Activated CD4-positive, alpha-beta T cell treated with anti-CD3 and anti-CD28 coated beads for 1 hour (primary cell): ENCODE measurements around the gene ALAD.
"Not testable (repeated sequence)": the region's sequence is repeated elsewhere in the genome, so short reads cannot be mapped to it uniquely, and the experiment has no call there.

ENCODE experiments used
- DNase-seq: peaks from one replicate; pipeline ENCODE4 v3.0.0-alpha.2; 2020

The ALAD gene

DNA sequence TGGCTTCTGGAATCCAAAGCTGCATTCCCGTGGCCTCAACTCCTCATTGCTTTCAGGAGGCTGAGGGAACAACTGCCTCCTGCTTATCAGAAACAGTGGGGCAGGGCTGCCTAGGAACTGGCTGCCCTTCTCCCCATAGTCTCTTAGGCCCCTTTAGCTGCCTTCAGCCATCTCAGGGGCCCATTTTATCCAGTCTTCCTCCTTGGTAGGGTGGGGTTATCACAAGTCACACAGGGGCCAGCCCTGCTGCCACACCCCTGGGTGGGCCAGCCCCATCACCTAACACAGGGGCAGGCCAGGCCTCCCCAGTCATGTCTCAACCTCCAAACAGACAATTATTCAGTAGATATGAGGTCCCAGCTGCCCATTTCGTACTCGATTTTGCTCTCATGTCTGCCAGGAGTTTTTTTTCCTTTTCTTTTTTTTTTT, 3.9 kb downstream of the ALAD start:
- DNase-seq = no peak

DNA sequence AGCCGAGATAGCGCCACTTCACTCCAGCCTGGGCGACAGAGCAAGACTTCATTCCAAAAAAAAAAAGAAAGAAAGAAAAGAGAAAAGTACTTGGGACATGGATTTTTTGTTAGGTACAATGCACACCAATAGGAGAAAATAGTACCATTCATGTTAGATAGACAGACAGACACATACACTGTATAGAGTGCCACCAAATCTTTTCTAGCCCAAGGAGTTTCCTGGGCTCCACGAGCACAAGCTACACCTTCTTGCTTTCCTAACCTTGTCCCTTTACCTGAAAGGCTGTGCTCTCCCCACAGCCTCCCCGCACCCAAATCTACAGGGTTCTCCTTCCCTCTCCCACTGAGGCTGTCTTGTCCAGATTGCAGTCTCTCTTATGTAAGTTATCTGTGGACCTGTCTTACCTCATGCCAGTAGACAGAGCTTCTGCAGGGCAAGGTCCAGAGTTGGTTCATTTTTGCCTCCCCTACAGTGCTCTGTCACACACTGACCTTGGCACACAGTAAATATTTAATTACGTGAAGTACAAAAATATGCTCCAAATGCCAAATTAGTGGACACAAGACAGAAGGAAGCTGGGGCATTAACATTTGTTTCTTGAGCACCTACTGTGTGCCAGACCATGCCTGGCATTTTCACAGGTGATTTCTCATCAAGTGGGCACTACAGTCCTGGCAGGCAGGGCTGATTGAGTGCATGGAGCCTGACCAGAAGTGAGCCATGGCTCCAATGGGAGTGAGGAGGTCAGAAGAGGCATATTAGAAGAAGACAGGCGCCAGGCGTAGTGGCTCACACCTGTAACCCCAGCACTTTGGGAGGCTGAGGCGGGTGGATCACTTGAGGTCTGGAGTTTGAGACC, 5.9 kb downstream of the ALAD start:
- no peak for DNase-seq

DNA sequence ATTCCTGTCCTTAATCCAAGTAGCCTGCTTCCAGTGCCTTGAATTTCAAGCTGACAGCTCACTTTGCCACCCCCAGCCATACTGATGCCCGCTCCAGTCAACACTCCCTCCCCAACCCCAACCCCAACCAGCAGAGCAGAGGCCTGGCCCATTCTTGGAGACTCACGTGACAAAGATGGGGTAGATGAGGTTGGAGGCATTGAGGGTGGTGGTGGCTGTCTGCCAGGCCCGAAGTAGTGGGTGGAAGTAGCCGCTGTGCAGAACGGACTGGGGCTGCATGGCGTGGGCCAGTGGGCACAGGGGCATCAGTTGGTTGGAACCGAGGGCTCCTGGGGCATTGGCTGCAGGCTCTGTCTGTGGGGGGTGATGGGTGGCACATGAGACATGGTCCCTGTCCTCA, 7.8 kb downstream of the ALAD start:
- no peak for DNase-seq

DNA sequence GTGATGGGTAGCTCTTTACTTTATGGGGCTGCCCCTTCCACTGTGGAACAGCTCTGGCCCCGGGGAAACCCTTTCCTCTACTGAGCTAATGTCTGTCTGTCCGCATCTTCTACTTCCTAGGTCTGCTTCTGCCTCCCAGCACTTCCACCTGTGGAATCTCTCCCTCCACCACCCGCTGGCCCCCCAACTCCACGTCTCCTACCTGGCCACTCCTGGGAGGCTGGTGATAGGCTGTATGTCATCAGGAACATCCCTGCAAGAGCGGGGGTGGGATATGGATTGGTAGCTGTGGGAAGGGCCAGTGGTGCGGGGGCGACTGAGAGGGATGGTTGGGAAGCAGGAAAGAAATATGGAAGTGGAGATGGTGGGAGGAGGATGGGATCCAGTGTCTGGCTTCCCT, 9.2 kb downstream of the ALAD start:
- no peak for DNase-seq

DNA sequence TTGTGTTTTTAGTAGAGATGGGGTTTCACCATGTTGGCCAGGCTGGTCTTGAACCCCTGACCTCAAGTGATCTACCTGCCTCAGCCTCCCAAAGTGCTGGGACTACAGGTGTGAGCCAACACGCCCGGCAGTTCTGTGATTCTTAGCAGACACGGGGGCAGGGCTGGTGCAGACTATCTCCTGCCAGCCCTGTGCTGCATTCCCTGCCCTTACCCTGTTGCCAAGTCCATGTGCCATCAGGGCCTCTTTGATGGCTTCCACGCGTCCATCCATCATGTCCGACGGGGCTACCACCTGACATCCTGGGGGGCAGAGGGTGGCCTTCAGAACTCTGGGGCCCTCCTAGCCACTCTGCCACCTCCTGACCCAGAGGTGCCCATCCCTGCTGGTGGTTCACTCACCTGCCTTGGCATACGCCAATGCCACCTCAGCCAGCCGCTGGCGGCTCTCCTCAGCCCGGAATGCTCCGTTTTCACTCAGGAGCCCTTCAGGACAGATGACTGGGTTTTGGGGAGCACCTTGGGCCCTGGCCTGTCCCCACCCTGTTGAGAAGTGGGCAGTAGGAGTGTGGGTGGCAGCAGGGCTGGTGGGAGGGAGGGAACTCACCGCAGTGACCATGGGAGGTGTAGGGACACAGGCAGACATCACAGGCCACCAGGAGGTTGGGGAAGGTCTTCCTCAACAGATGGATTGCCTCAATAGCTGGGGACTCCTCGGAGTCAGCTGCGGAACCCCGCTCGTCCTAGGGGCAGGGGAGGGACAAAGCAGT, 10.7 kb downstream of the ALAD start:
- DNase-seq = no peak

DNA sequence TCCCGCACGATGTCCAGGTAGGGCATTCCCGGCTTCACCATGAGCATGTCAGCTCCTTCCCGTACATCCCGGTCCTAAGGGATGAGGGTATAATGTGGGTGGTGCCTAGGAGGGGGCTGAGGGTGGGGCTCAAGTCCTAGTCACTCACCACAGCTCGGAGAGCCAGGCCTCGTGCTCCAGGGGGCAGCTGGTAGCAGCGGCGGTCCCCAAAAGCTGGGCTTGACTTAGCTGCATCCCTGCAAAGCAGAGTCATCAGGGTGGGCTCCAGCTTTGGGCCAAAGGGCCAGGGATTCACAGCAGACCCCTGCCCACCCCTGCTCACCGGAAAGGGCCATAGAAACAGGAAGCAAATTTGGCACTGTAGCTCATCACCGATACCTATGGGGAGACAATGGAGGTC, 11.6 kb downstream of the ALAD start:
- DNase-seq = no peak

DNA sequence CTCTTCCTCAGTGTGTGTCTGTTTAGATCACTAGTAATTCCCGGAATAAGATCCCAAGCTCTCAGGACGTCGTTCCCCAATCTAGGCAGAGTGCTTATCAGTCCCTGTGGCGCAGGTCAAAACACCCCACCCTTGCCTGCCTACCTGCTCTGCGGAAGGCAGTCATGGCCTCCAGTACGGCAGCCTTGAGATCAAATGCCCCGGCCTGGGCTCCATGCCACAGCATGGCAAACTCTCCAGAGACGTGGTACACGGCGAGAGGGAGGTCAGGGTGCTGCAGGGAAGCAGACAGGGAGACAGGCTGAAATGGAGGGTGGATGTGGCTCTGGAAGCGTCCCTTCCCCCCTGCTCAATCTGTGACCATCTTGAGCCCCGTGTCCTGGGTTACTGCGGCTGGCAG, 12.3 kb downstream of the ALAD start:
- DNase-seq = no peak

DNA sequence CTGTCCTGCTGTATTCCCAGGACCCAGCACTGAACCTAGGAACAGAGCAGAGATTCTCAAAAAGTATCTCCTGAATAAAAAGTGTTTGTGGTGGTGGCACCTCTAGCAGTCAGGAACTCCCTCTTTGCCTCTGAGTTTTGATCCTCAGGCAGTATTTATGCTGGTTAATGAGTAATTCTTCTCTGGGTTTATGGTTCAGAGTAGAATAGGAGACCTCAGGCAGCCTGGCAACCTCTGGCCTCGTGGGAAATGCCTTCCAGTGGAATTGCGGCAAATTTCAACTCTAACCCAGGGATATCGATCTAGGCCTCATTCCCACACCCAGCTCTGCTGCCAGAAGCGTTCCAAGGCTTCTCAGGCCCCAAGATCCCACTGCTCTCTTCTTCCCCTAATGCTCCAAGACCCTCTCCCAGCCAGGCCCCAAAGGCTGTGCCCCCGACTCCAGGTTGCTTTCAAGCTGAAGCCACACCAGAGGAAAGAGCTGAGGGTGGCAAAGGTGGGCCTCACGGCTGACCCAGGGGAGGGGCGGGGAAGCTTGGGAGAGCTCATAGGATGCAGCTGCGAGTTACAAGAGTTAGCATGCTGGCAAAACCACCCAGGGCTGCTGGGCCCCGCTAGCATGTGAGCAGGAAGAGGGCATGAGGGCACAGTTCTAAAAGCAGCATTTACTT, 13.4 kb downstream of the ALAD start:
- no peak for DNase-seq

DNA sequence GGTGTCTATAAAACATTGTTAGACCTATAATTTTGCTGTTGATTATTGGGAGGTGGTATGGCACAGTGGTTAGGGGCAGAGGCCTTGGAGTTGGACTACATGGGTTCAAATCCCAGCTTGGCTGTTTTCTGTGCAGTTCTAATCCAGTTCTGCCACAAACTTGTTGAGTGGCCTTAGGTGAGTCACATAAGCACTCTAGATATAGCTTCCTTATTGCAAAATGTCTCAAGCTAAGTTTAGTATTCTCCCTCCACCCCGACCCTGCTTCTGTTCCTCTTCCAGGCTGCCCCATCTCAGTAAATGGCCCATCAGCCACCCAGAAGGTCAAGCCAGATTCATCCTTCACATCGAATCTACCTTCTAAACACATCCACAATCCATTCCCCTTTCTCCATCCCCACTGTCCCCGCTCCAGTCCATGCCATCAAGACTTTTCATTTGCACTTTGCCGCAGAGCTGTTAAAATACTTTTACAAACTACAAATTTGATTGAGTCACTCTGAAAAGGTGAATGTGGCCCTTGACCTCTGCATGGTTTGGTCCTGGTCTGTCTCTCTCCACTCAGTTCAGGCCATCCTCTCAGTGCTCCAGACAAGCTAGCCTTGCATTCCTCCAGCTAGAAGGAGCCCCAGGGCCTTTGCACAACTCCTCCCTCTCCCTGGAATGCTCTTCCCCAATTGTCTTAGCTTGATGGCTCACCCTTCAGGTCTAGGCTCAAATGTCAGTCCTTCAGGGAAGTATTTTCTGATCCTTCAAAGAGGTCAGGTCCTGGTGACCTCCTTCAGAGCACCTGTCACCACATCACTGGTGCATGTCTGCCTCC, 14.3 kb downstream of the ALAD start:
- DNase-seq = no peak

DNA sequence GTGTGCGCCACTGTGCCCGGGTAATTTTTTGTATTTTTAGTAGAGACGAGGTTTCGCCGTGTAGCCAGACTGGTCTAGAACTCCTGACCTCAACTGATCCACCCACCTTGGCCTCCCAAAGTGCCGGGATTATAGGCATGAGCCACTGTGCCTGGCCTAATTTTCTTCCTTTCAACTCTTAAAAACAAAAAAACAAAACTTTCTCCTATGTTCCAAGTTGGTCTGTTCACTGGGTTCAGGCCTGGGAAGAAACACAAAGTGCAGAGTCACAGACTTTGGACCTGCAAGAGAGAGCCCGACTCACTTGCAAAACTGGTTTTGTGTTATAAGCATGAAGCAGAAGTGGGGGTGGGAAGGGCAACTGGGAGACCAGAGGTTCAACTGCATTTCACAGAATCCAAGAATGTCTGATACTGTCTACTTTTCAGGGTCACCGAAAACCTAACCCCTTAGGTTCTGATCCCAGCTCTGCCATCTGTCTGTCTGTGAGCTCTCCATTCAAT, 19.1 kb downstream of the ALAD start:
- DNase-seq = no peak

DNA sequence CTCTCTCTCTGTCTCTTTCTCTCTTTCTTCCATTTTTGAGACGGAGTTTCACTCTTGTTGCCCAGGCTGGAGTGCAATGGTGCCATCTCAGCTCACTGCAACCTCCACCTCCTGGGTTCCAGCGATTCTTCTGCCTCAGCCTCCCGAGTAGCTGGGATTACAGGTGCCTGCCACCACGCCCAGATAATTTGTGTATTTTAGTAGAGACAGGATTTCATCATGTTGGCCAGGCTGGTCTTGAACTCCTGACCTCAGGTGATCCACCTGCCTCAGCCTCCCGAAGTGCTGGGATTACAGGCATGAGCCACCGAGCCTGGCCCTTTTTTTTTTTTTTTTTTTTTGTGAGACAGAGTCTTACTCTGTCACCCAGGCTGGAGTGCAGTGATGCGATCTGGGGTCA, 19.6 kb downstream of the ALAD start:
- not testable (repeated sequence) for DNase-seq

DNA sequence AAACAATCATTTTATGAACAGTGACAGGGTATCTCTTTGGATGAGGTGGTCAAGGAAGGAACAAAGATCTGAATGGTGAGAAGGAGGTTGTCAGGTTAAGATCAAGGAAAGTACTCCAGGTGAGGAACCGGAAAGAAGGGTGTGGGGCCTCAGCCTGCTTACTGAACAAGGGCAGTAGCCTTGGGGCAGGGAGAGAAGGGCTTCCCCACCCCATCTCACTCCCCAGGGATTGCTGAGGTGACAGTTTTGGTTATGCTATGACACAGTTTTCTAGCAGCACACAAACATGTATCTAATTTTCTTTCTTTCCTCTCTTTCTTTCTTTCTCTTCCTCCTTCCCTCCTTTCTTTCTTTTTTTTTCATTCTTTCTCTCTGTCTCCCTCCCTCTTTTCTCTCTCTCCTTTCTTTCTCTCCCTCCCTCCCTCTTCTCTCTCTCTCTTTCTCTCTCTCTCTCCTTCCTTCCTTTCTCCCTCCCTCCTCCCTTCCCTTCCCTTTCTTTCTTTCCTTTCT, 20.2 kb downstream of the ALAD start:
- no peak for DNase-seq

DNA sequence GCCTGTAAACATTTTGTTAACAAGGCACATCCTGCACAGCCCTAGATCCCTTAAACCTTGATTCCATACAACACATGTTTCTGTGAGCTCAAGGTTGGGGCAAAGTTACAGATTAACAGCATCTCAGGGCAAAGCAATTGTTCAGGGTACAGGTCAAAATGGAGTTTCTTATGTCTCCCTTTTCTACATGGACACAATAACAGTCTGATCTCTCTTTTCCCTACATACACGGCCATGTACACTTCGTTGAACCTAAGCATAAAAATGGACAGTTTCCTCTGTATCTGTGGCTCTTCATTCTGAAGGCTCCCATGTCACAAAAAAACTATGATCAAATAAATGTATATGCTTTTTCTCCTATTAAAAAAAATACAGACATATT, 21.3 kb downstream of the ALAD start:
- not testable (repeated sequence) for DNase-seq

DNA sequence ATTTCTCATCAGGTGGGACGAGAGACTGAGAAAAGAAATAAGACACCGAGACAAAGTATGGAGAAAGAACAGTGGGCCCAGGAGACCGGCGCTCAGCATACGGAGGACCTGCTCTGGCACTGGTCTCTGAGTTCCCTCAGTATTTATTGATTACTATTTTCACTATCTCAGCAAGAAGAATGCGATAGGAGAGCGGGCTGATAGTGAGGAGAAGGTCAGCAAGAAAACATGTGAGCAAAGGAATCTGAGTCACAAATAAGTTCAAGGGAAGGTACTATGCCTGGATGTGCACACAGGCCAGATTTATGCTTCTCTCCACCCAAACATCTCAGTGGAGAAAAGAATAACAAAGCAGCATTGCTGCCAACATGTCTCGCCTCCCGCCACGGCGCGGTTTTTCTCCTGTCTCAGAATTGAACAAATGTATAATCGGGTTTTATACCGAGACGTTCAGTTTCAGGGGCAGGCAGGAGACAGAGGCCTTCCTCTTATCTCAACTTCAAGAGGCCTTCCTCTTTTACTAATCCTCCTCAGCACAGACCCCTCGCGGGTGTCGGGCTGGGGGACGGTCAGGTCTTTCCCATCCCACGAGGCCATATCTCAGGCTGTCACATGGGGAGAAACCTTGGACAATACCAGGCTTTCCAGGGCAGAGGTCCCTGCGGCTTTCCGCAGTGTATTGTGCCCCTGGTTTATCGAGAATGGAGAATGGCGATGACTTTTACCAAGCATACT, 21.8 kb downstream of the ALAD start:
- not testable (repeated sequence) for DNase-seq

DNA sequence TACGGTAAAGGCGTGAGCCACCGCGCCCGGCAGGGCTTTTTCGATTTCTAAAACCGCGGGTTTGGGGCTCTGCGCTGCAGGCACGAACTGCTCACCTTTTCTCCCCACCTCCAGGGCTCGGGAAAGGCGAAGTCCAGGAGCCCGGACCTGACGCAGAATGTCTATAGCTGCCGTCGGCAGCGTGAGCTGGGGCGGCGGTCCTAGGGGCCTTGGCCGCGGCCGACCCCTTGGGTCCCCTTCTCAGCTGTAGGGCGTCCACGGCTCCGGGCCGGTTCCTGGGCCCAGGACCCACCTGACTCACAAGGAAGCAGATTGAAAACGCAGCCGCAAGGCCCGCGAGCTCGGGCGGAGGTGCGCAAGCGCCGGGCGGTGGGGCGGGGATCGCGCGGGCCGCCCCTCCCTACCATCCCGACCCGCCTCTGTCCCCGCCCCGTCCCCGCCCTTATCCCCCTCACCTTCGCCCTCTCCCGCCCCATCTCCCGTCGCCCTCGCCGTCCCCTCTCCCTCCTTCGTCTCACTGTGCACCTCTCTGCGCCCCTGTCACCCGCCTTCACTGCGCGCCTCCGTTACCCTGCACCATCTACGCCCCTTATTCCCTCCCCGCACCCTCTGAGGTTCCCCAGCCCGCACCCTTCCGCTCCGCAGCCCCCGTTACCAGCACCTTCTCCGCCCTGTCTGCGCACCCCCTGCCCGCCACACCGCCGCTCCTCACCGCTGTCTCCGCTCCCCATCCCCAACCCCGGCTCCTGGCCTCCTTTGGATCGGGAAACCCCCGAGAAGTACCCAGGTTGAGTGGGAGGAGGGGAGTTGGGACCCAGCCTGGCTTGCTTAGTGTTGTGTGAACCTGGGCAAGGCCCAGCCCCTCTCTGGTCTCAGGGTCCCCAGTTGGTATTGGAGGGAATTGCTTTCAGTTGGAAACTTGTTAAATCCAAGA, 24.2 kb downstream of the ALAD start, which contains the start of gene HDHD3:
HDHD3 (minus strand) TSS at position 353 of the 934 bp plus-strand sequence. CDS start 2,632 bp downstream, outside the sequence.
- DNase-seq = peak; percentile 67

DNA sequence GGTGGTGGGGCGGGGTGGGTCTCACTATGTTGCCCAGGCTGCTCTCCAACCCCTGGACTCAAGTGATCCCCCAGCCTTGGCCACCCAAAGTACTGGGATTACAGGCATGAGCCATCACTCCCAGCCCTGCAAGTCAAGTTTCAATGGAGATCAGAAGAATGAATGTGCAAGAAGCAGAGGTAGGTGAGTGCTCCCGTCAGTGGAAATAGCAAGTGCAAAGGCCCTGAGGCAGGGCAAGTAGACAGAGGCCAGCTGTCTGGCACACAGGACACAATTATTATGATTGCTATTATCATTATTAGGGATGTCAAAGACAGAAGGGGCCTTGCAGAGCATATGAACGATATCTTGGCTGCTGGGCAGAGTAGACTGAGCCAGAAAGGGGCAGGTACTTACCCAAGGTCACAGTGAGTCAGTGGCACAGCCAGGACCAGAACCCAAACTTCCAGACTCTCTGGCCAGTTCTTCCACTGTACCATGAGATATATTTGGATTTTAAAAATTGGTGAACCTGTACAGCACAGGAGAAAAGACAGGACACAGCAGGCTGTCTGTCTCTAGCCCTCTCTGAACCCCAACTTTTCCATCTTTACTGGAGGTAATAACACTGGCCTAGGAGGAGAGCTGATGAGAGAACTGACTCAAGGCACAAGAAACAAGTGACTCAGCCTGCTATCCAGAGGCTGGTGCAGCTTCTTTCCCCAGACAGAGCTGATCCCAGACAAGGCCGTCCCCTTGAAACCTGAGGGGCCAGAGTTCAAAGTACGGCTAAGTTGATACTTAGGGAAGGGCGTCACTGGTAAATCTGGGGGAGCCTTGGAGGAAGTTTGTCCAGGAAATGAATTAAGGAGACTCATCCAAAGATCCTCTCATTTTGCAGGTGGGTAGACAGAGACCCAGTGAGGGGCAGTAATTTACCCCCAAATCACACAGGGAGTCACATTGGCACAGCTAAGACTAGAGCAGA, 25.7 kb downstream of the ALAD start:
- DNase-seq = no peak

DNA sequence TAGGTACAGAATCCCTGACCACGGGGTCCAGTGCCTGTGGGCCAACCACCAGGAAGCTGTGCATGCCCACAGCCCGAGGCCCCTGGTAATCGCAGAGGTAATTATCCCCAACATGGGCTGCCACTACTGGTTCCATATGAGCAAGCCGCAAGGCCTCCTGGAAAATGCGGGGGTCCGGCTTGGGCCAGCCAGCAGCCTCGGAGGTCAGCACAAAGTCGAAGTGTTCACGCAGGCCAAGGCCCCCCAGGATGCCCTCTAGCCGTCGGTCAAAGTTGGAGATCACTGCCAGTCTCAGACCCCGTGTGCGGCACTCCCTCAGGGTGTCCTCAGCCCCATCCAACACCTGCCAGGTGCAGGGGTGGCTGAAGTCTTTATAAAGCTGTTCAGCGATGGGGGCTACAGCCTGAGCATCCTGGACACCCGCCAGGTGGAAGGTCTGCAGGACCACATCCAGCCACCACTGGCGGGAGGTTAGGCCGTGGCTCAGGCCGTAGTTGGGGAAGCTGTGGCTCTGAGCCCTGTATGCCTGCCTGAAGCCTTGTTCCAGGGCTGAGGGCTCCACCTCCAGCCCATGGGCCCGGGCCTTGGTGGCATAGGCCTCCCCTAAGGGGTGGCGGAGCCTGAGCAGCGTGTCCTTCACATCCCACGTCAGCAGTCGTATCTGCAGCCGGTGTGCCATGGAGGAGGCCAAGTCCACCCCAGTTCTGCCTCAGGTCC, 27.2 kb downstream of the ALAD start:
- DNase-seq = no peak

DNA sequence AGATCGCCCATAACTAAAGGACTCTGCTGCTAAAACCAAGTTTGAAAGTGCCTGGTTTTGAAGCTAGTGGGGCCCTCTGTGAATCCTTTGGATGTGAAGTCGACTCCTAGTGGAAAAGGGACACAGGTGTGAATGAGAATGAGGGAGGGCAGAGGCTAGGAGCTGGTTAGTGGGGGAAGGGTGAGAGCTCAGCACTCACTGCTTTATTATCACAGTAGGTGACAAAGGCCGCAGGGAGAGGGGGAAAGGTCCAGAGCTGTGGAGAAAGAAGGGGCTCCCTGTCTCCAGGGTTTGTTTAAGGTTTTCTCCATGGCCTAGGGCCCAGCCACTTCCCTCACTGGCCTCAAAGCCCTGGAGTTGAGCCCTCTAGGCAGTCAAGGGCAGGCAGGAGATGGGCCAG, 27.8 kb downstream of the ALAD start:
- no peak for DNase-seq
